Gastroesophageal sphincter (tissue), 3 donors: ENCODE results near the gene ERC1.

Experiments
- CTCF ChIP-seq, 4 experiments: fragments of 200-600 bp in 2 of 4; fragments of 450-650 bp in 2 of 4; sonication (generic) in 1 of 4; IDR thresholded peaks; one replicate each; pipeline ENCODE4 v1.5.1; 2017 to 2019; ENCODE audit warnings: antibody characterized with exemption in 4 of 4, mild to moderate bottlenecking in 2 of 4, moderate library complexity in 2 of 4
- EP300 ChIP-seq: sonication (generic); formaldehyde crosslinking; IDR thresholded peaks from one replicate; pipeline ENCODE4 v1.6.1; 2017; ENCODE audit warnings: antibody characterized with exemption, mild to moderate bottlenecking
- POLR2A ChIP-seq, 2 donors: fragments of 450-650 bp; IDR thresholded peaks; one replicate each; pipeline ENCODE4 v1.6.1; 2017; ENCODE audit warnings: antibody characterized with exemption in 2 of 2, mild to moderate bottlenecking in 2 of 2, moderate library complexity in 1 of 2
- POLR2AphosphoS5 ChIP-seq: sonication (generic); formaldehyde crosslinking; IDR thresholded peaks from one replicate; pipeline ENCODE4 v1.6.1; 2017; ENCODE audit warnings: antibody characterized with exemption

GRCh38 chr12:1291601-1292332, 300.7 kb downstream of the ERC1 start:
- TF ChIP-seq POLR2AphosphoS5, result no peak
- TF ChIP-seq CTCF (IDR thresholded peaks at IDR 0.05), result no peak
- TF ChIP-seq POLR2A (IDR thresholded peaks at IDR 0.05), result no peak
- TF ChIP-seq EP300, result no peak
